A549 (cell line): ENCODE measurements around the gene CFAP58. TPM values are rescaled to one million over a fixed set of nuclear protein-coding genes. Genes with fewer than 3 reads are reported as not detected.

ENCODE experiments used
- ATAC-seq, 2 experiments: fragments of 200-7000 bp in 1 of 2; fragments of >200 bp in 1 of 2; cut with Nextera tagmentation in 1 of 2; cut with Tn5 transposase in 1 of 2; 3 replicates each; pipeline versions ENCODE4 v1.8.0 to v1.9.1; 2018 to 2020; ENCODE audit warnings: mild to moderate bottlenecking in 1 of 2, moderate library complexity in 1 of 2
- CTCF ChIA-PET: fragments of 300-600 bp; sonication (Branson Sonifier 250); formaldehyde crosslinking; extraction: SDS; loops from one replicate; lab custom pipeline; 2021; ENCODE audit warnings: antibody characterized with exemption, inconsistent platforms; lab: Yijun Ruan, JAX
- POLR2A ChIA-PET: fragments of 350-600 bp; formaldehyde crosslinking; extraction: SDS; loops from one replicate; lab custom pipeline; 2021; ENCODE audit warnings: antibody characterized with exemption, inconsistent platforms; lab: Yijun Ruan, JAX
- DNase-seq, 2 experiments: peaks; one replicate each; pipeline versions ENCODE4 v3.0.0 to v3.0.0-alpha.2; 2011 to 2016; ENCODE audit warnings: low read depth in 1 of 2, low spot score in 1 of 2
- FAIRE-seq: peaks from 2 replicates; lab custom pipeline; 2011; peaks lifted over from hg19 to GRCh38; lab: Jason Lieb, UNC
- H3K27ac ChIP-seq, 2 experiments: fragments of >200 bp; sonication (Bioruptor Twin); formaldehyde crosslinking; 3 replicates each; pipeline ENCODE4 v1.5.1; 2016 to 2017
- H3K4me1 ChIP-seq: fragments of >200 bp; sonication (Bioruptor Twin); formaldehyde crosslinking; 3 replicates; pipeline ENCODE4 v1.6.1; 2016
- H3K4me2 ChIP-seq: fragments of >200 bp; sonication (Bioruptor Twin); formaldehyde crosslinking; 3 replicates; pipeline ENCODE4 v1.6.1; 2016
- H3K4me3 ChIP-seq: fragments of >200 bp; sonication (Bioruptor Twin); formaldehyde crosslinking; 3 replicates; pipeline ENCODE4 v1.5.1; 2016
- H3K9me3 ChIP-seq: fragments of >200 bp; sonication (Bioruptor Twin); formaldehyde crosslinking; 3 replicates; pipeline ENCODE4 v1.6.1; 2016
- BHLHE40 ChIP-seq: IDR thresholded peaks from 2 replicates; pipeline ENCODE4 v1.6.1; 2012; ENCODE audit warnings: low read depth, low read length, inconsistent platforms
- CBX8 ChIP-seq: fragments of 200-600 bp; sonication (generic); IDR thresholded peaks from 2 replicates; pipeline ENCODE4 v1.6.1; 2016
- CTCF ChIP-seq: fragments of >200 bp; sonication (Bioruptor Twin); formaldehyde crosslinking; IDR thresholded peaks from 3 replicates; pipeline ENCODE4 v1.5.1; 2016
- EHF ChIP-seq: fragments of 250-450 bp; sonication (Bioruptor Pico); IDR thresholded peaks from 2 replicates; pipeline ENCODE4 v1.5.0; 2020; ENCODE audit warnings: mild to moderate bottlenecking
- EHMT2 ChIP-seq: fragments of 200-600 bp; sonication (generic); IDR thresholded peaks from 2 replicates; pipeline ENCODE4 v1.6.1; 2016; ENCODE audit warnings: antibody characterized with exemption, low read depth, mild to moderate bottlenecking, moderate library complexity
- EP300 ChIP-seq, 2 experiments: fragments of >200 bp; sonication (Bioruptor Twin); formaldehyde crosslinking; IDR thresholded peaks; 2 replicates in 1 of 2; 3 replicates in 1 of 2; pipeline ENCODE4 v1.6.1; 2016 to 2017
- FOSB ChIP-seq: fragments of 250-450 bp; sonication (Bioruptor Pico); IDR thresholded peaks from 2 replicates; pipeline ENCODE4 v1.5.0; 2020; ENCODE audit warnings: mild to moderate bottlenecking, moderate library complexity
- FOSL2 ChIP-seq, 2 experiments: fragments of 450-650 bp in 1 of 2; fragments of >200 bp in 1 of 2; sonication (Bioruptor Twin) in 1 of 2; formaldehyde crosslinking; IDR thresholded peaks; 2 replicates each; pipeline versions ENCODE4 v1.5.0 to v1.6.1; 2016 to 2020; ENCODE audit warnings: mild to moderate bottlenecking in 1 of 2, moderate library complexity in 1 of 2
- HES2 ChIP-seq: fragments of >200 bp; sonication (Bioruptor Twin); formaldehyde crosslinking; IDR thresholded peaks from 2 replicates; pipeline ENCODE4 v1.6.1; 2016
- HEYL ChIP-seq: fragments of 250-450 bp; sonication (Bioruptor Pico); IDR thresholded peaks from 2 replicates; pipeline ENCODE4 v1.8.0; 2021; ENCODE audit warnings: mild to moderate bottlenecking, moderate library complexity
- HMGXB4 ChIP-seq: fragments of 250-450 bp; sonication (Bioruptor Pico); IDR thresholded peaks from 2 replicates; pipeline ENCODE4 v1.5.0; 2021; ENCODE audit warnings: mild to moderate bottlenecking, moderate library complexity, borderline replicate concordance
- HOXA7 ChIP-seq: fragments of 250-450 bp; sonication (Bioruptor Pico); IDR thresholded peaks from 2 replicates; pipeline ENCODE4 v1.5.0; 2020; ENCODE audit warnings: mild to moderate bottlenecking, moderate library complexity
- HOXB13 ChIP-seq: fragments of 250-450 bp; sonication (Bioruptor Pico); IDR thresholded peaks from 2 replicates; pipeline ENCODE4 v1.5.0; 2020; ENCODE audit warnings: low read depth, mild to moderate bottlenecking, moderate library complexity
- HOXB5 ChIP-seq: fragments of 250-450 bp; sonication (Bioruptor Pico); IDR thresholded peaks from 2 replicates; pipeline ENCODE4 v1.5.0; 2020; ENCODE audit warnings: mild to moderate bottlenecking, moderate library complexity
- JUN ChIP-seq, 2 experiments: fragments of >200 bp; sonication (Bioruptor Twin); formaldehyde crosslinking; IDR thresholded peaks; 2 replicates in 1 of 2; 3 replicates in 1 of 2; pipeline ENCODE4 v1.6.1; 2016 to 2017
- MYC ChIP-seq: IDR thresholded peaks from 2 replicates; pipeline ENCODE4 v1.6.1; 2012; ENCODE audit warnings: mild to moderate bottlenecking, inconsistent platforms, low read length, improper control_type of control experiment, borderline replicate concordance
- NFE2L2 ChIP-seq: fragments of 150-350 bp; conservative IDR thresholded peaks from 2 replicates; pipeline ENCODE4 v1.6.1; 2014; ENCODE audit warnings: low read length
- RAD21 ChIP-seq, 2 experiments: fragments of >200 bp in 1 of 2; sonication (Bioruptor Twin) in 1 of 2; formaldehyde crosslinking in 1 of 2; IDR thresholded peaks in 1 of 2; conservative IDR thresholded peaks in 1 of 2; 2 replicates in 1 of 2; 3 replicates in 1 of 2; pipeline ENCODE4 v1.6.1; 2012 to 2018; ENCODE audit warnings: inconsistent platforms in 1 of 2
- RARB ChIP-seq: fragments of 250-450 bp; sonication (Bioruptor Pico); IDR thresholded peaks from 2 replicates; pipeline ENCODE4 v1.8.0; 2021; ENCODE audit warnings: mild to moderate bottlenecking, moderate library complexity
- ZC3H11A ChIP-seq: fragments of 450-650 bp; IDR thresholded peaks from 2 replicates; pipeline ENCODE4 v1.6.1; 2014; ENCODE audit warnings: antibody characterized with exemption, mild to moderate bottlenecking
- ZFP36 ChIP-seq: fragments of 450-650 bp; IDR thresholded peaks from 2 replicates; pipeline ENCODE4 v1.6.1; 2014; ENCODE audit warnings: borderline replicate concordance; ENCODE audit not compliant: partially characterized antibody
- ZNF302 ChIP-seq: fragments of 250-450 bp; sonication (Bioruptor Pico); IDR thresholded peaks from 2 replicates; pipeline ENCODE4 v1.9.0; 2021; ENCODE audit warnings: inconsistent platforms, mild to moderate bottlenecking, moderate library complexity
- WGBS: methylation state at CpG from one replicate; pipeline ENCODE4 v1.1.6; 2017; ENCODE audit errors: missing lambda C conversion rate; 5-methylcytosine and 5-hydroxymethylcytosine counted together
- polyA plus RNA-seq, 4 experiments: library from polyadenylated mRNA; depleted of rRNA in 3 of 4; stranded (reverse); fragments of >200 nt; fragmentation: RNase III in 1 of 4; extraction: RNeasy Plus Mini Kit Qiagen cat#74134 plus additional on column Dnase treatment in 1 of 4; gene quantifications; 2 replicates in 3 of 4; 3 replicates in 1 of 4; pipeline ENCODE4 v1.2.3, GENCODE V29; 2011 to 2017

CFAP58 gene
- polyA plus RNA-seq, 2 of the 4 experiments (the other 2 are of a cell fraction), result 0.22 to 0.25 TPM

GRCh38 chr10:104487794-104488438 is 134.3 kb downstream of the CFAP58 start:
- DNase-seq (no peak), ATAC-seq (no peak)

GRCh38 chr10:104488439-104488832 is 134.8 kb downstream of the CFAP58 start:
- Histone ChIP-seq H3K4me2 (no peak overlapping the region), H3K4me1 (no peaks in the 10 kb centered on the region), H3K9me3 (no peaks in the 10 kb centered on the region), H3K27ac (no peak overlapping the region), H3K4me3 (no peak overlapping the region)
- CTCF ChIA-PET, result no interaction called here
- TF ChIP-seq HOXB13 (CRISPR knock-in tag), result no peak
- no peak for TF ChIP-seq BHLHE40
- TF ChIP-seq JUN (IDR thresholded peaks at IDR 0.05), result no peak
- TF ChIP-seq FOSL2 (IDR thresholded peaks at IDR 0.05), result no peak
- no peak for TF ChIP-seq FOSL2 (CRISPR knock-in tag; IDR thresholded peaks at IDR 0.05)
- no peak for TF ChIP-seq CBX8
- no peak for TF ChIP-seq RARB
- no peak for TF ChIP-seq HES2
- TF ChIP-seq NFE2L2, result no peak
- TF ChIP-seq ZNF302 (CRISPR knock-in tag), result no peak
- DNase-seq (no peak), FAIRE-seq (no peak), ATAC-seq (no peak)
- WGBS, result 28% methylated on average over 2 of the region's 2 CpGs
- POLR2A ChIA-PET, result no interaction called here

More at GRCh38 chr10:104487794-104488438, 134.3 kb downstream of the CFAP58 start:
- Histone ChIP-seq H3K9me3 (no peaks in the 10 kb centered on the region), H3K27ac (no peak overlapping the region), H3K4me2 (no peak overlapping the region), H3K4me3 (no peak overlapping the region), H3K4me1 (no peaks in the 10 kb centered on the region)
- ChIA-PET CTCF (no interaction called here), POLR2A (no interaction called here)
- WGBS, result 31% methylated on average over 7 of the region's 7 CpGs
- TF ChIP-seq EHF (no peak), FOSB (CRISPR knock-in tag) (no peak), BHLHE40 (no peak), HEYL (CRISPR knock-in tag) (no peak), HMGXB4 (CRISPR knock-in tag) (no peak), HOXA7 (CRISPR knock-in tag) (no peak), HOXB5 (no peak)
- no peak for FAIRE-seq

- ChIA-PET POLR2A (no interaction called here), CTCF (interaction anchor here (1.2 to 1.5 kb wide), 2 partner anchors 48 to 130 kb away, joined by 3 to 4 read pairs; no protein-coding TSS in a partner anchor)
- DNase-seq, result no peak
- TF ChIP-seq EHMT2 (no peak), CTCF (no peak), HES2 (no peak), RAD21 (conservative IDR thresholded peaks at IDR 0.05 in 1 of 2, IDR thresholded peaks at IDR 0.05 in 1 of 2) (no peak), CBX8 (no peak), ZNF302 (CRISPR knock-in tag) (no peak), BHLHE40 (no peak), ZFP36 (no peak), ZC3H11A (no peak), EP300 (IDR thresholded peaks at IDR 0.05) (no peak), MYC (no peak)
- no peak for FAIRE-seq
- no peak for ATAC-seq
- WGBS, result 77% methylated on average over 4 of the region's 4 CpGs
- Histone ChIP-seq H3K27ac (no peak overlapping the region), H3K4me1 (no peaks in the 10 kb centered on the region), H3K9me3 (no peaks in the 10 kb centered on the region), H3K4me3 (no peak overlapping the region), H3K4me2 (no peak overlapping the region)
Observed at GRCh38 chr10:104492329-104492940, 138.8 kb downstream of the CFAP58 start.
